SK-N-SH treated with all-trans-retinoic acid at 6 μM for 48 hours (cell line): Measurements from ENCODE around the gene ARL10.

ENCODE experiments used
- ATAC-seq: fragments of 200-7000 bp; cut with Tn5 transposase; 3 replicates; pipeline ENCODE4 v1.9.1; 2020; ENCODE audit warnings: mild to moderate bottlenecking, moderate library complexity
- ARNTL ChIP-seq: fragments of 450-650 bp; formaldehyde crosslinking; IDR thresholded peaks from 2 replicates; pipeline ENCODE4 v1.5.0; 2020; ENCODE audit warnings: low read depth, mild to moderate bottlenecking, moderate library complexity, borderline replicate concordance
- BACH2 ChIP-seq: fragments of 250-450 bp; sonication (Bioruptor Pico); IDR thresholded peaks from 2 replicates; pipeline ENCODE4 v1.9.0; 2021; ENCODE audit warnings: mild to moderate bottlenecking, borderline replicate concordance
- CSDC2 ChIP-seq: fragments of 250-450 bp; sonication (Bioruptor Pico); IDR thresholded peaks from 2 replicates; pipeline ENCODE4 v1.5.0; 2020; ENCODE audit warnings: mild to moderate bottlenecking, moderate library complexity
- ESRRG ChIP-seq: fragments of 250-450 bp; sonication (Bioruptor Pico); IDR thresholded peaks from 2 replicates; pipeline ENCODE4 v1.6.1; 2021; ENCODE audit warnings: mild to moderate bottlenecking
- GLIS3 ChIP-seq: fragments of 250-450 bp; sonication (Bioruptor Pico); IDR thresholded peaks from 2 replicates; pipeline ENCODE4 v1.5.0; 2020; ENCODE audit warnings: mild to moderate bottlenecking, moderate library complexity
- ISL1 ChIP-seq: fragments of 250-450 bp; sonication (Bioruptor Pico); IDR thresholded peaks from 2 replicates; pipeline ENCODE4 v2.1.2; 2022; ENCODE audit warnings: mild to moderate bottlenecking, moderate library complexity
- POU6F1 ChIP-seq: fragments of 250-450 bp; sonication (Bioruptor Pico); IDR thresholded peaks from 2 replicates; pipeline ENCODE4 v1.8.0; 2021; ENCODE audit warnings: low read depth, mild to moderate bottlenecking, moderate library complexity, borderline replicate concordance
- PPARA ChIP-seq: fragments of 250-450 bp; sonication (Bioruptor Pico); IDR thresholded peaks from 2 replicates; pipeline ENCODE4 v1.5.0; 2020; ENCODE audit warnings: mild to moderate bottlenecking, borderline replicate concordance
- RARB ChIP-seq: fragments of 250-450 bp; sonication (Bioruptor Pico); IDR thresholded peaks from 2 replicates; pipeline ENCODE4 v1.8.0; 2021; ENCODE audit warnings: mild to moderate bottlenecking, moderate library complexity
- SNAI2 ChIP-seq: fragments of 250-450 bp; sonication (Bioruptor Pico); IDR thresholded peaks from 2 replicates; pipeline ENCODE4 v1.5.0; 2020; ENCODE audit warnings: mild to moderate bottlenecking, moderate library complexity
- TOX ChIP-seq: fragments of 250-450 bp; sonication (Bioruptor Pico); IDR thresholded peaks from 2 replicates; pipeline ENCODE4 v1.8.0; 2021; ENCODE audit warnings: mild to moderate bottlenecking, moderate library complexity, borderline replicate concordance
- ZC3H10 ChIP-seq: fragments of 250-450 bp; sonication (Bioruptor Pico); IDR thresholded peaks from 2 replicates; pipeline ENCODE4 v1.5.1; 2021; ENCODE audit warnings: mild to moderate bottlenecking, moderate library complexity
- ZFP30 ChIP-seq: fragments of 450-650 bp; formaldehyde crosslinking; IDR thresholded peaks from 2 replicates; pipeline ENCODE4 v1.5.0; 2022; ENCODE audit warnings: mild to moderate bottlenecking, moderate library complexity
- ZNF565 ChIP-seq: fragments of 450-650 bp; formaldehyde crosslinking; conservative IDR thresholded peaks from 2 replicates; pipeline ENCODE4 v1.5.0; 2020; ENCODE audit warnings: low read depth, mild to moderate bottlenecking, moderate library complexity
- ZNF70 ChIP-seq: fragments of 450-650 bp; formaldehyde crosslinking; IDR thresholded peaks from 2 replicates; pipeline ENCODE4 v1.5.0; 2020; ENCODE audit warnings: mild to moderate bottlenecking, moderate library complexity
- ZNF8 ChIP-seq: fragments of 450-650 bp; formaldehyde crosslinking; IDR thresholded peaks from 2 replicates; pipeline ENCODE4 v1.5.0; 2020; ENCODE audit warnings: mild to moderate bottlenecking, moderate library complexity
- TF ChIP-seq, protein P1 (sequence below): fragments of 250-450 bp; sonication (Bioruptor Pico); IDR thresholded peaks from 2 replicates; pipeline ENCODE4 v1.5.1; 2021; ENCODE audit warnings: mild to moderate bottlenecking, moderate library complexity
- TF ChIP-seq, protein P2 (sequence below): fragments of 250-450 bp; sonication (Bioruptor Pico); IDR thresholded peaks from 2 replicates; pipeline ENCODE4 v1.5.0; 2020; ENCODE audit warnings: mild to moderate bottlenecking, moderate library complexity

Gene ARL10

DNA sequence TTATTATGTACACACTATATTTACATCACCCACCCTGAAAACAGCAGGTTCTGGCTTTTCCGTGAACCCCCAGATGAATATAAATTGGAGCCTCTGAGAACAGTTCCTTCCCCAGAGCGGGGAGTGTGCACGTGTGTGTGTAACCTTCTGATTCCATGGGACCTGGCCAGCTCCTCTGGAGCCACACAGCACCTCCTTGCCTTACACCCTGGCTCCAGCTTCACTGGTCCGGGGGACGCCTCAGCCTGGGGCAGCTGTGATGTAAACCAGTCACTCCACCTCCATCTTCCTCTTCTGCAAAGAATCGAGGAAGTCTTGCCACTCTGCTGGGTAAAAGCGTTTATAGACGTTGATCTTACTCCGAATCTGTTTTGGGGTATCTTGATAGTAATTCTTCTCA, 18.7 kb downstream of the ARL10 start:
- TF ChIP-seq PPARA (CRISPR knock-in tag) = no peak
- TF ChIP-seq, all 23 proteins: peak for 0
- ATAC-seq = no peak

- ATAC-seq = no peak
- TF ChIP-seq ZNF8 = no peak
- TF ChIP-seq ZFP30 (CRISPR knock-in tag) = no peak
- TF ChIP-seq ZC3H10 (CRISPR knock-in tag) = no peak
- no peak for TF ChIP-seq POU6F1 (CRISPR knock-in tag)
- TF ChIP-seq CSDC2 = no peak
- no peak for TF ChIP-seq GLIS3 (CRISPR knock-in tag)
- TF ChIP-seq ESRRG (CRISPR knock-in tag) = no peak
These were observed 19.2 kb downstream of the ARL10 start for GRCh38 chr5:176384366-176384930.

DNA sequence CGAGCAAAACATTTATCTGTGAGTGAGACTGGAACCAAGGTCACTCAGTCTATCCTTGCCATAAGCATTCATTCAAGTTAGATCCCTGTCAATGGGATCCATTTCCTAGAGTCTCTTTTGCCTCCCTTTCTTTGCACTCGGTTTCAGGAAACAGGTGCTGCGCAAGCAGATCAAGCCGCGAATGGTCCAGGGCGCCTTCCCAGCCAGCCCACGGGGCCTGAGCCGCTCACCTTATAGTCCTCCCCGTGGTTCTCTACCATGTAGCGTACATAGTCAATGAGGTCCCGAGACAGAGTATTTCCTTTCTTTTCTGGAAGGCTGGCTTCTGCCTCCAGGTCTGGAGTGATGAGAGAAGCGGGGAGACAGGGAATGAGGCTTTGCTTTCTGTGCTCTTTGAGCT, 19.7 kb downstream of the ARL10 start:
- no peak for ATAC-seq
- TF ChIP-seq ISL1 = no peak
- TF ChIP-seq ZNF565 (CRISPR knock-in tag) = no peak
- TF ChIP-seq ESRRG (CRISPR knock-in tag) = no peak
- no peak for TF ChIP-seq ZNF70
- TF ChIP-seq, protein P1, sequence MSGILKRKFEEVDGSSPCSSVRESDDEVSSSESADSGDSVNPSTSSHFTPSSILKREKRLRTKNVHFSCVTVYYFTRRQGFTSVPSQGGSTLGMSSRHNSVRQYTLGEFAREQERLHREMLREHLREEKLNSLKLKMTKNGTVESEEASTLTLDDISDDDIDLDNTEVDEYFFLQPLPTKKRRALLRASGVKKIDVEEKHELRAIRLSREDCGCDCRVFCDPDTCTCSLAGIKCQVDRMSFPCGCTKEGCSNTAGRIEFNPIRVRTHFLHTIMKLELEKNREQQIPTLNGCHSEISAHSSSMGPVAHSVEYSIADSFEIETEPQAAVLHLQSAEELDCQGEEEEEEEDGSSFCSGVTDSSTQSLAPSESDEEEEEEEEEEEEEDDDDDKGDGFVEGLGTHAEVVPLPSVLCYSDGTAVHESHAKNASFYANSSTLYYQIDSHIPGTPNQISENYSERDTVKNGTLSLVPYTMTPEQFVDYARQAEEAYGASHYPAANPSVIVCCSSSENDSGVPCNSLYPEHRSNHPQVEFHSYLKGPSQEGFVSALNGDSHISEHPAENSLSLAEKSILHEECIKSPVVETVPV (CRISPR knock-in tag) = no peak

- no peak for ATAC-seq
- TF ChIP-seq TOX (no peak), BACH2 (CRISPR knock-in tag) (no peak), ZC3H10 (CRISPR knock-in tag) (no peak), ESRRG (CRISPR knock-in tag) (no peak), ISL1 (no peak), ZNF565 (CRISPR knock-in tag) (no peak), ARNTL (CRISPR knock-in tag) (no peak), RARB (CRISPR knock-in tag) (no peak), ZNF70 (no peak), CSDC2 (no peak), POU6F1 (CRISPR knock-in tag) (no peak)
- TF ChIP-seq, protein P2, sequence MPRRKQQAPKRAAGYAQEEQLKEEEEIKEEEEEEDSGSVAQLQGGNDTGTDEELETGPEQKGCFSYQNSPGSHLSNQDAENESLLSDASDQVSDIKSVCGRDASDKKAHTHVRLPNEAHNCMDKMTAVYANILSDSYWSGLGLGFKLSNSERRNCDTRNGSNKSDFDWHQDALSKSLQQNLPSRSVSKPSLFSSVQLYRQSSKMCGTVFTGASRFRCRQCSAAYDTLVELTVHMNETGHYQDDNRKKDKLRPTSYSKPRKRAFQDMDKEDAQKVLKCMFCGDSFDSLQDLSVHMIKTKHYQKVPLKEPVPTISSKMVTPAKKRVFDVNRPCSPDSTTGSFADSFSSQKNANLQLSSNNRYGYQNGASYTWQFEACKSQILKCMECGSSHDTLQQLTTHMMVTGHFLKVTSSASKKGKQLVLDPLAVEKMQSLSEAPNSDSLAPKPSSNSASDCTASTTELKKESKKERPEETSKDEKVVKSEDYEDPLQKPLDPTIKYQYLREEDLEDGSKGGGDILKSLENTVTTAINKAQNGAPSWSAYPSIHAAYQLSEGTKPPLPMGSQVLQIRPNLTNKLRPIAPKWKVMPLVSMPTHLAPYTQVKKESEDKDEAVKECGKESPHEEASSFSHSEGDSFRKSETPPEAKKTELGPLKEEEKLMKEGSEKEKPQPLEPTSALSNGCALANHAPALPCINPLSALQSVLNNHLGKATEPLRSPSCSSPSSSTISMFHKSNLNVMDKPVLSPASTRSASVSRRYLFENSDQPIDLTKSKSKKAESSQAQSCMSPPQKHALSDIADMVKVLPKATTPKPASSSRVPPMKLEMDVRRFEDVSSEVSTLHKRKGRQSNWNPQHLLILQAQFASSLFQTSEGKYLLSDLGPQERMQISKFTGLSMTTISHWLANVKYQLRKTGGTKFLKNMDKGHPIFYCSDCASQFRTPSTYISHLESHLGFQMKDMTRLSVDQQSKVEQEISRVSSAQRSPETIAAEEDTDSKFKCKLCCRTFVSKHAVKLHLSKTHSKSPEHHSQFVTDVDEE = no peak
- TF ChIP-seq, protein P1 (CRISPR knock-in tag) = no peak
These were observed 21.2 kb downstream of the ARL10 start for GRCh38 chr5:176386491-176386890.

DNA sequence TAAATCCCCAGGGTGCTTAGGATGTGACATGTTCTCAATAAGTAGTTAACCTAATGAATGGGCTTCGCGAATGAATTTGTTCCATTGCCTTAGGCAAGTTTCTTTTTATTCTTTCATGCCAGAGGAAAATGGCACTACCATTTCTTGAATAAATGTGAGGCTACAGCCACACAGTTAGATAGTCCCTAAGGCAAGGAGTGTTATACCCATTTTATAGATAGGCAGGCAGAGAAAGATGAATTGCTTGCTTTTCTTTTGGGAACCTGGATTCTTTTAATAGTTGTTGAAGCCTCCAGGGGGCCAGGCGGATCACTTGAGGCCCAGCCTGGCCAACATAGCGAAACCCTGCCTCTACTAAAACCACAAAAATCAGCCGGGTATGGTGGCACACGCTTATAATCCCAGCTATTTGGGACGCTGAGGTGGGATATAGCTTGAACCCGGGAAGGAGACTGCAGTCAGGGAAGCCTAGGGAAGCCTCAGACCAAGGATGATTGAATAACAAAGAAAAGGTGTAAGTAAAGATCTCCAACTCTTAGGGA, 22.2 kb downstream of the ARL10 start:
- ATAC-seq = no peak
- TF ChIP-seq, protein P1 (CRISPR knock-in tag) = no peak
- TF ChIP-seq ZNF565 (CRISPR knock-in tag) (no peak), ESRRG (CRISPR knock-in tag) (no peak), GLIS3 (CRISPR knock-in tag) (no peak), ARNTL (CRISPR knock-in tag) (no peak), BACH2 (CRISPR knock-in tag) (no peak), SNAI2 (CRISPR knock-in tag) (no peak), ISL1 (no peak)
